ENCODE results near the gene POU2F1. TPM values are rescaled to one million over a fixed set of nuclear protein-coding genes. Genes with fewer than 3 reads are reported as not detected.

Gene POU2F1
- total RNA-seq, 1 experiment from 2014 or later: 24.5 TPM

GRCh38 chr1:167388976-167389375, 168.3 kb downstream of the POU2F1 start:
- H3K27me3 ChIP-seq (ENCODE audit: insufficient read depth, low read length): no peaks in the 10 kb centered on the region
- no peak overlapping the region for H2AFZ ChIP-seq (ENCODE audit: low read depth, low read length, poor library complexity, severe bottlenecking)
- ATAC-seq (no peak), DNase-seq (ENCODE audit: low read depth, low spot score) (no peak)
- peaks cover 0 to 3% of the 10 kb centered on the region in 2 experiments; a peak in 1 of 4 replicates for H3K36me3 ChIP-seq (ENCODE audit: control insufficient read depth in 1 of 2, insufficient read depth in 2 of 2, low read length in 2 of 2)
- ChIA-PET POLR2A (no interaction called here), CTCF (no interaction called here), RAD21 (ENCODE audit: low non-redundant PET in 1 of 2, low total read pairs in 2 of 2, uncharacterized antibody in 2 of 2, unreplicated experiment in 2 of 2) (no interaction called here)
- TF ChIP-seq POLR2AphosphoS5 (IDR thresholded peaks at IDR 0.05; ENCODE audit: low read depth, low read length): no peak
- no peaks in the 10 kb centered on the region for H4K20me1 ChIP-seq (ENCODE audit: insufficient read depth)
- H3K4me2 ChIP-seq (ENCODE audit: low read length): no peak overlapping the region
- no peak overlapping the region for H3K27ac ChIP-seq (ENCODE audit: low read depth, low read length)
- BruUV-seq (replicated peaks): no TSS peak
- H3K9ac ChIP-seq (ENCODE audit: low read length): no peak overlapping the region
- H3K4me1 ChIP-seq (ENCODE audit: control insufficient read depth in 1 of 2, insufficient read depth in 2 of 2, low read length in 2 of 2): no peaks in the 10 kb centered on the region
- intact Hi-C loops (cut with micrococcal nuclease): no loop called here
- no peaks in the 10 kb centered on the region for H3K9me3 ChIP-seq (ENCODE audit: control insufficient read depth in 1 of 2, insufficient read depth in 1 of 2, low read depth in 1 of 2, low read length in 2 of 2)
- no peaks in the 10 kb centered on the region for H3K79me2 ChIP-seq (ENCODE audit: insufficient read depth, low read length)
- no peaks in the 10 kb centered on the region for H3K9me2 ChIP-seq (ENCODE audit: insufficient read depth)
- no peak overlapping the region for H3K4me3 ChIP-seq (replicated peaks in 1 of 2; ENCODE audit: low read depth in 1 of 2, low read length in 2 of 2)

DNA sequence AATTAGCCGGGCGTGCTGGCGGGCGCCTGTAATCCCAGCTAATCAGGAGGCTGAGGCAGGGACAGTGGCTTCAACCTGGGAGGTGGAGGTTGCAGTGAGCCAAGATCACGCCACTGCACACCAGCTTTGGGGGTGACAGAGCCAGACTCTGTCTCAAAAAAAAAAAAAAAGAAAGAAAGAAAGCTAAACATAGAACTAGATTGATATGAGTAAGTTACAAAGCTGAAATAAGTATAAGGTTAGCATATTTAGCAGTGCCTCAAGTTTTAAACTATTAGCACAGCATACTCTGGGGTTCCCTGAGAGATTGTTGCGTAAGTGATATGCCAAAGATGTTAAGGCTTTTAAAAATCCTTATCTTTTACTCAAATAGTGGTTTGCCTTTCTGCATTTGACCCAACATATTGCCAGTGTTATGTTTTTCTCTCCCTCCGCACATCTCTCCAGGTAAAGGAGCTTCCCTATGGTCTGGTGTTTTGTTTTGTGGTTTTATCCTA, 171.6 kb downstream of the POU2F1 start:
- H3K79me2 ChIP-seq (ENCODE audit: insufficient read depth, low read length): no peaks in the 10 kb centered on the region
- ChIA-PET POLR2A (no interaction called here), RAD21 (ENCODE audit: low non-redundant PET in 1 of 2, low total read pairs in 2 of 2, uncharacterized antibody in 2 of 2, unreplicated experiment in 2 of 2) (no interaction called here)

More for the DNA sequence above, 171.6 kb downstream of the POU2F1 start:
- CTCF ChIA-PET: no interaction called here
- ATAC-seq (no peak), DNase-seq (ENCODE audit: low read depth, low spot score) (no peak)
- TF ChIP-seq ZFX (IDR thresholded peaks at IDR 0.05) (no peak), FOSL1 (IDR thresholded peaks at IDR 0.05; ENCODE audit: low read depth) (no peak), JUND (IDR thresholded peaks at IDR 0.05) (no peak), EGR1 (IDR thresholded peaks at IDR 0.05; ENCODE audit: low read depth) (no peak), ZBTB33 (IDR thresholded peaks at IDR 0.05; ENCODE audit: extremely low read depth, insufficient replicate concordance, low read length) (no peak), YY1 (IDR thresholded peaks at IDR 0.05; ENCODE audit: extremely low read depth, insufficient replicate concordance, low read depth, low read length) (no peak), MAX (IDR thresholded peaks at IDR 0.05) (no peak), CBX3 (IDR thresholded peaks at IDR 0.05; ENCODE audit: low read depth) (no peak), SIN3A (IDR thresholded peaks at IDR 0.05; ENCODE audit: low read depth) (no peak), EZH2phosphoT487 (IDR thresholded peaks at IDR 0.05; ENCODE audit: borderline replicate concordance) (no peak), POLR2AphosphoS5 (IDR thresholded peaks at IDR 0.05; ENCODE audit: low read depth, low read length) (no peak)
- TF ChIP-seq, protein P1, sequence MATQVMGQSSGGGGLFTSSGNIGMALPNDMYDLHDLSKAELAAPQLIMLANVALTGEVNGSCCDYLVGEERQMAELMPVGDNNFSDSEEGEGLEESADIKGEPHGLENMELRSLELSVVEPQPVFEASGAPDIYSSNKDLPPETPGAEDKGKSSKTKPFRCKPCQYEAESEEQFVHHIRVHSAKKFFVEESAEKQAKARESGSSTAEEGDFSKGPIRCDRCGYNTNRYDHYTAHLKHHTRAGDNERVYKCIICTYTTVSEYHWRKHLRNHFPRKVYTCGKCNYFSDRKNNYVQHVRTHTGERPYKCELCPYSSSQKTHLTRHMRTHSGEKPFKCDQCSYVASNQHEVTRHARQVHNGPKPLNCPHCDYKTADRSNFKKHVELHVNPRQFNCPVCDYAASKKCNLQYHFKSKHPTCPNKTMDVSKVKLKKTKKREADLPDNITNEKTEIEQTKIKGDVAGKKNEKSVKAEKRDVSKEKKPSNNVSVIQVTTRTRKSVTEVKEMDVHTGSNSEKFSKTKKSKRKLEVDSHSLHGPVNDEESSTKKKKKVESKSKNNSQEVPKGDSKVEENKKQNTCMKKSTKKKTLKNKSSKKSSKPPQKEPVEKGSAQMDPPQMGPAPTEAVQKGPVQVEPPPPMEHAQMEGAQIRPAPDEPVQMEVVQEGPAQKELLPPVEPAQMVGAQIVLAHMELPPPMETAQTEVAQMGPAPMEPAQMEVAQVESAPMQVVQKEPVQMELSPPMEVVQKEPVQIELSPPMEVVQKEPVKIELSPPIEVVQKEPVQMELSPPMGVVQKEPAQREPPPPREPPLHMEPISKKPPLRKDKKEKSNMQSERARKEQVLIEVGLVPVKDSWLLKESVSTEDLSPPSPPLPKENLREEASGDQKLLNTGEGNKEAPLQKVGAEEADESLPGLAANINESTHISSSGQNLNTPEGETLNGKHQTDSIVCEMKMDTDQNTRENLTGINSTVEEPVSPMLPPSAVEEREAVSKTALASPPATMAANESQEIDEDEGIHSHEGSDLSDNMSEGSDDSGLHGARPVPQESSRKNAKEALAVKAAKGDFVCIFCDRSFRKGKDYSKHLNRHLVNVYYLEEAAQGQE (IDR thresholded peaks at IDR 0.05; ENCODE audit: low read depth): no peak
- Histone ChIP-seq H3K36me3 (ENCODE audit: control insufficient read depth in 1 of 2, insufficient read depth in 2 of 2, low read length in 2 of 2) (0 out of 4 replicates have a peak, but pooled peaks cover 0 to 3% of the 10 kb centered on the region in 2 experiments), H3K9ac (ENCODE audit: low read length) (no peak overlapping the region), H3K27ac (ENCODE audit: low read depth, low read length) (no peak overlapping the region), H3K4me3 (replicated peaks in 1 of 2; ENCODE audit: low read depth in 1 of 2, low read length in 2 of 2) (no peak overlapping the region), H3K4me1 (ENCODE audit: control insufficient read depth in 1 of 2, insufficient read depth in 2 of 2, low read length in 2 of 2) (no peaks in the 10 kb centered on the region), H4K20me1 (ENCODE audit: insufficient read depth) (no peaks in the 10 kb centered on the region), H3K27me3 (ENCODE audit: insufficient read depth, low read length) (no peaks in the 10 kb centered on the region), H3K4me2 (ENCODE audit: low read length) (no peak overlapping the region), H2AFZ (ENCODE audit: low read depth, low read length, poor library complexity, severe bottlenecking) (no peak overlapping the region), H3K9me2 (ENCODE audit: insufficient read depth) (no peaks in the 10 kb centered on the region), H3K9me3 (ENCODE audit: control insufficient read depth in 1 of 2, insufficient read depth in 1 of 2, low read depth in 1 of 2, low read length in 2 of 2) (no peaks in the 10 kb centered on the region)
- no TSS peak for BruUV-seq (replicated peaks)
- intact Hi-C loops (cut with micrococcal nuclease): no loop called here

All from HCT116 (cell line).